NCI-H524 treated with DMSO at 0.1 percent for 48 hours (cell line): ENCODE measurements around the gene DIO3.
"Not testable (repeated sequence)": the region's sequence is repeated elsewhere in the genome, so short reads cannot be mapped to it uniquely, and the experiment has no call there.

ENCODE experiments used
- DNase-seq: peaks from one replicate; lab custom pipeline; 2025; lab: John Stamatoyannopoulos, UW

DIO3 gene

GRCh38 chr14:101559624-101560533 lies 1.4 kb upstream of the DIO3 start:
- DNase-seq, result no peak

GRCh38 chr14:101560534-101561113 lies 671 bp upstream of the DIO3 start:
- no peak for DNase-seq

- no peak for DNase-seq
These were observed 699 bp downstream of the DIO3 start for GRCh38 chr14:101561897-101562490.

- DNase-seq, result no peak
These were observed 1.5 kb downstream of the DIO3 start for GRCh38 chr14:101562659-101563351.

GRCh38 chr14:101563352-101563653 lies 2.0 kb downstream of the DIO3 start:
- DNase-seq, result no peak

GRCh38 chr14:101563654-101564443 lies 2.6 kb downstream of the DIO3 start:
- DNase-seq, result no peak

GRCh38 chr14:101564444-101564776 lies 3.1 kb downstream of the DIO3 start:
- no peak for DNase-seq

GRCh38 chr14:101564819-101565698 lies 3.8 kb downstream of the DIO3 start:
- DNase-seq, result no peak

GRCh38 chr14:101567252-101567651 lies 6.0 kb downstream of the DIO3 start:
- no peak for DNase-seq

GRCh38 chr14:101571004-101571403 lies 9.7 kb downstream of the DIO3 start:
- no peak for DNase-seq

GRCh38 chr14:101572526-101572925 lies 11.2 kb downstream of the DIO3 start:
- DNase-seq, result not testable (repeated sequence)

GRCh38 chr14:101573289-101573688 lies 12.0 kb downstream of the DIO3 start:
- no peak for DNase-seq

GRCh38 chr14:101575581-101575980 lies 14.3 kb downstream of the DIO3 start:
- DNase-seq, result no peak

- DNase-seq, result no peak
These were observed 16.1 kb downstream of the DIO3 start for GRCh38 chr14:101577221-101577909.

- no peak for DNase-seq
These were observed 17.2 kb downstream of the DIO3 start for GRCh38 chr14:101578489-101578888.

- DNase-seq, result no peak
These were observed 18.2 kb downstream of the DIO3 start for GRCh38 chr14:101579372-101580080.

GRCh38 chr14:101581806-101582205 lies 20.5 kb downstream of the DIO3 start:
- no peak for DNase-seq

- DNase-seq, result no peak
These were observed 21.0 kb downstream of the DIO3 start for GRCh38 chr14:101582294-101582693.

GRCh38 chr14:101583006-101583714 lies 21.9 kb downstream of the DIO3 start:
- DNase-seq, result no peak
